HEK293 (cell line): Measurements from ENCODE around the gene SLC30A7.

Source experiments
- GLIS1 ChIP-seq: fragments of 450-650 bp; formaldehyde crosslinking; IDR thresholded peaks from 2 replicates; pipeline ENCODE4 v1.5.1; 2016; ENCODE audit warnings: missing biosample characterization, missing genetic modification characterization
- IKZF3 ChIP-seq: fragments of 450-650 bp; IDR thresholded peaks from 2 replicates; pipeline ENCODE4 v1.5.0; 2018; ENCODE audit warnings: missing biosample characterization, mild to moderate bottlenecking, missing genetic modification characterization, moderate library complexity
- KLF16 ChIP-seq: fragments of 450-650 bp; formaldehyde crosslinking; IDR thresholded peaks from 2 replicates; pipeline ENCODE4 v1.5.1; 2017; ENCODE audit warnings: missing biosample characterization, missing genetic modification characterization
- PRDM1 ChIP-seq: fragments of 450-650 bp; formaldehyde crosslinking; IDR thresholded peaks from 2 replicates; pipeline ENCODE4; 2016; ENCODE audit warnings: missing biosample characterization, missing genetic modification characterization
- SALL2 ChIP-seq: fragments of 450-650 bp; formaldehyde crosslinking; IDR thresholded peaks from 2 replicates; pipeline ENCODE4 v1.5.0; 2017; ENCODE audit warnings: missing biosample characterization, mild to moderate bottlenecking, missing genetic modification characterization, borderline replicate concordance
- SP2 ChIP-seq: fragments of 450-650 bp; formaldehyde crosslinking; IDR thresholded peaks from 2 replicates; pipeline ENCODE4 v1.5.1; 2016; ENCODE audit warnings: missing biosample characterization, missing genetic modification characterization
- SP7 ChIP-seq: fragments of 450-650 bp; formaldehyde crosslinking; IDR thresholded peaks from 2 replicates; pipeline ENCODE4 v1.5.1; 2016; ENCODE audit warnings: missing biosample characterization, missing genetic modification characterization
- ZBTB20 ChIP-seq: fragments of 450-650 bp; formaldehyde crosslinking; IDR thresholded peaks from 2 replicates; pipeline ENCODE4 v1.5.1; 2016; ENCODE audit warnings: missing biosample characterization, missing genetic modification characterization
- ZBTB21 ChIP-seq: fragments of 450-650 bp; formaldehyde crosslinking; IDR thresholded peaks from 2 replicates; pipeline ENCODE4 v1.5.1; 2017; ENCODE audit warnings: missing biosample characterization, missing genetic modification characterization
- ZEB2 ChIP-seq: fragments of 450-650 bp; formaldehyde crosslinking; IDR thresholded peaks from 2 replicates; pipeline ENCODE4 v1.5.1; 2016; ENCODE audit warnings: missing biosample characterization, missing genetic modification characterization
- ZFHX2 ChIP-seq: fragments of 450-650 bp; formaldehyde crosslinking; conservative IDR thresholded peaks from 2 replicates; pipeline ENCODE4 v1.5.1; 2016; ENCODE audit warnings: missing biosample characterization, missing genetic modification characterization
- ZFP41 ChIP-seq: fragments of 450-650 bp; formaldehyde crosslinking; IDR thresholded peaks from 2 replicates; pipeline ENCODE4 v1.5.1; 2016; ENCODE audit warnings: missing biosample characterization, missing genetic modification characterization, borderline replicate concordance
- ZFP69B ChIP-seq: fragments of 450-650 bp; formaldehyde crosslinking; IDR thresholded peaks from 2 replicates; pipeline ENCODE4 v1.5.1; 2016; ENCODE audit warnings: missing biosample characterization, missing genetic modification characterization
- ZNF112 ChIP-seq: fragments of 450-650 bp; formaldehyde crosslinking; IDR thresholded peaks from 2 replicates; pipeline ENCODE4 v1.5.0; 2017; ENCODE audit warnings: missing biosample characterization, missing genetic modification characterization
- ZNF132 ChIP-seq: fragments of 450-650 bp; formaldehyde crosslinking; IDR thresholded peaks from 2 replicates; pipeline ENCODE4 v1.5.1; 2017; ENCODE audit warnings: missing biosample characterization, missing genetic modification characterization, borderline replicate concordance
- ZNF157 ChIP-seq: fragments of 450-650 bp; formaldehyde crosslinking; IDR thresholded peaks from 2 replicates; pipeline ENCODE4 v1.5.1; 2016; ENCODE audit warnings: missing biosample characterization, missing genetic modification characterization
- ZNF202 ChIP-seq: fragments of 450-650 bp; formaldehyde crosslinking; IDR thresholded peaks from 2 replicates; pipeline ENCODE4 v1.5.1; 2016; ENCODE audit warnings: missing biosample characterization, missing genetic modification characterization, borderline replicate concordance
- ZNF214 ChIP-seq: fragments of 450-650 bp; formaldehyde crosslinking; IDR thresholded peaks from 2 replicates; pipeline ENCODE4 v1.5.1; 2017; ENCODE audit warnings: missing biosample characterization, mild to moderate bottlenecking, missing genetic modification characterization, borderline replicate concordance
- ZNF266 ChIP-seq: fragments of 450-650 bp; formaldehyde crosslinking; IDR thresholded peaks from 2 replicates; pipeline ENCODE4 v1.5.1; 2016; ENCODE audit warnings: missing biosample characterization, missing genetic modification characterization, low read depth
- ZNF324 ChIP-seq: fragments of 450-650 bp; formaldehyde crosslinking; IDR thresholded peaks from 2 replicates; pipeline ENCODE4 v1.5.1; 2016; ENCODE audit warnings: missing biosample characterization, missing genetic modification characterization
- ZNF335 ChIP-seq: fragments of 450-650 bp; formaldehyde crosslinking; conservative IDR thresholded peaks from 2 replicates; pipeline ENCODE4 v1.5.1; 2016; ENCODE audit warnings: missing biosample characterization, missing genetic modification characterization
- ZNF341 ChIP-seq: fragments of 450-650 bp; formaldehyde crosslinking; IDR thresholded peaks from 2 replicates; pipeline ENCODE4; 2016; ENCODE audit warnings: low read depth, missing biosample characterization, missing genetic modification characterization
- ZNF426 ChIP-seq: fragments of 450-650 bp; formaldehyde crosslinking; IDR thresholded peaks from 2 replicates; pipeline ENCODE4 v1.5.1; 2017; ENCODE audit warnings: missing biosample characterization, missing genetic modification characterization, mild to moderate bottlenecking, inconsistent platforms, moderate library complexity
- ZNF433 ChIP-seq: fragments of 450-650 bp; formaldehyde crosslinking; IDR thresholded peaks from 2 replicates; pipeline ENCODE4 v1.5.1; 2016; ENCODE audit warnings: missing biosample characterization, missing genetic modification characterization, low read depth
- ZNF473 ChIP-seq: fragments of 450-650 bp; formaldehyde crosslinking; IDR thresholded peaks from 2 replicates; pipeline ENCODE4 v1.5.1; 2017; ENCODE audit warnings: missing biosample characterization, missing genetic modification characterization
- ZNF670 ChIP-seq: fragments of 450-650 bp; formaldehyde crosslinking; IDR thresholded peaks from 2 replicates; pipeline ENCODE4 v1.5.1; 2016; ENCODE audit warnings: missing biosample characterization, missing genetic modification characterization, low read depth
- ZNF776 ChIP-seq: fragments of 450-650 bp; formaldehyde crosslinking; IDR thresholded peaks from 2 replicates; pipeline ENCODE4 v1.5.0; 2017; ENCODE audit warnings: missing biosample characterization, missing genetic modification characterization, borderline replicate concordance
- ZNF791 ChIP-seq: fragments of 450-650 bp; formaldehyde crosslinking; IDR thresholded peaks from 2 replicates; pipeline ENCODE4 v1.5.1; 2016; ENCODE audit warnings: missing biosample characterization, missing genetic modification characterization
- TF ChIP-seq, protein P1 (sequence below): fragments of 450-650 bp; formaldehyde crosslinking; optimal IDR thresholded peaks from 2 replicates; pipeline ENCODE3; 2016; ENCODE audit warnings: missing biosample characterization, mild to moderate bottlenecking, missing genetic modification characterization
- TF ChIP-seq, protein P2 (sequence below): fragments of 450-650 bp; formaldehyde crosslinking; IDR thresholded peaks from 2 replicates; pipeline ENCODE4 v1.5.1; 2017; ENCODE audit warnings: missing biosample characterization, missing genetic modification characterization
- TF ChIP-seq, protein P3 (sequence below): fragments of 450-650 bp; formaldehyde crosslinking; IDR thresholded peaks from 2 replicates; pipeline ENCODE4 v1.5.1; 2016; ENCODE audit warnings: missing biosample characterization, missing genetic modification characterization, borderline replicate concordance
- TF ChIP-seq, protein P4 (sequence below): fragments of 450-650 bp; formaldehyde crosslinking; IDR thresholded peaks from 2 replicates; pipeline ENCODE4 v1.5.1; 2017; ENCODE audit warnings: missing biosample characterization, mild to moderate bottlenecking, missing genetic modification characterization, moderate library complexity

The SLC30A7 gene

DNA sequence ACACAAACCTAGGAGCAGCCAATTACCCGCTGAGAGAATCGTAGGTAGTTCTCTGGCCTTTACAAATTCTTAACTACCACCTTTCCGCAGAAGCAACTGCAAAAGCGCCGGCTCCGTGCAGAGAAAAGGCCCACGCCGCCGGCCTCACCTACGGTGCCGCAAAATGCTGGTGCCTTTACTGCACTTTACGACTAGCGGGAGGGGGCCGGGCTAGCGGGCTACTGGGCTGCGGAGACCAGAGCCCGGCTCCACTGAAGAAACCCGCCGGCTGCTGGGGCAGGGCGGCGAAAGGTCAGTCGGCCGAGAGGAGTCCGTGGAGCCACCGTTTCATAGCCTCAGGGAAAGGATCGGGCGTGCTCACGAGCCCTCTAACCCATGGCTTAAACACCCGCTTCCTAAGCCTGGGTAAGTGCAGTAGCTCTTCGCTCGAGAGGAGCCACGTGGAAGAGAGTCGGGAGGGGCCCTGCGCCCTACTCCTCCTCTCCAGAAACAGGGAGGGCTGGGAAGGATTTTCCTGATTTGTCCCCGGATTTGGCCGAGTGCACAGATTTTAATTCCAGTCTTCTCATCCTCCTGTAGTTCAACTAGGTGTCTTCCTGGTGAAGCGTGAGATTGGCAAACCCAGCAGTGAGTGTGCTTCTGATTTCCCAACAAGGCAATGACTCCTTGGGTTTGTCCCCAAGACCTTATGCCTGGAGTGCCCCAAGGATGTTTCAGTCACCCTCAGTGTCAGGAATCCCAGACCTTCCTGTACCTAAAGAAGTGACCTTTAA is 130.0 kb downstream of the SLC30A7 start, which contains the start of gene DPH5 (continued):
- TF ChIP-seq, protein P1, sequence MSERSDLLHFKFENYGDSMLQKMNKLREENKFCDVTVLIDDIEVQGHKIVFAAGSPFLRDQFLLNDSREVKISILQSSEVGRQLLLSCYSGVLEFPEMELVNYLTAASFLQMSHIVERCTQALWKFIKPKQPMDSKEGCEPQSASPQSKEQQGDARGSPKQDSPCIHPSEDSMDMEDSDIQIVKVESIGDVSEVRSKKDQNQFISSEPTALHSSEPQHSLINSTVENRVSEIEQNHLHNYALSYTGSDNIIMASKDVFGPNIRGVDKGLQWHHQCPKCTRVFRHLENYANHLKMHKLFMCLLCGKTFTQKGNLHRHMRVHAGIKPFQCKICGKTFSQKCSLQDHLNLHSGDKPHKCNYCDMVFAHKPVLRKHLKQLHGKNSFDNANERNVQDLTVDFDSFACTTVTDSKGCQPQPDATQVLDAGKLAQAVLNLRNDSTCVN (tag by site-specific recombination), result peak; percentile 23
- TF ChIP-seq, protein P2, sequence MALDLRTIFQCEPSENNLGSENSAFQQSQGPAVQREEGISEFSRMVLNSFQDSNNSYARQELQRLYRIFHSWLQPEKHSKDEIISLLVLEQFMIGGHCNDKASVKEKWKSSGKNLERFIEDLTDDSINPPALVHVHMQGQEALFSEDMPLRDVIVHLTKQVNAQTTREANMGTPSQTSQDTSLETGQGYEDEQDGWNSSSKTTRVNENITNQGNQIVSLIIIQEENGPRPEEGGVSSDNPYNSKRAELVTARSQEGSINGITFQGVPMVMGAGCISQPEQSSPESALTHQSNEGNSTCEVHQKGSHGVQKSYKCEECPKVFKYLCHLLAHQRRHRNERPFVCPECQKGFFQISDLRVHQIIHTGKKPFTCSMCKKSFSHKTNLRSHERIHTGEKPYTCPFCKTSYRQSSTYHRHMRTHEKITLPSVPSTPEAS (tag by site-specific recombination), result no peak
- TF ChIP-seq SALL2 (tag by site-specific recombination) (no peak), ZBTB20 (tag by site-specific recombination) (peak; percentile 91), ZNF433 (tag by site-specific recombination) (no peak), SP7 (peak; percentile 84), ZFHX2 (tag by site-specific recombination) (0 out of 2 replicates have a peak, but pooled peaks have one; percentile 38), ZNF266 (tag by site-specific recombination) (no peak), ZNF776 (no peak), PRDM1 (no peak), ZEB2 (tag by site-specific recombination) (peak; percentile 57), ZNF341 (tag by site-specific recombination) (peak; percentile 58), ZNF335 (tag by site-specific recombination) (peak; percentile 78), ZNF214 (no peak), ZNF426 (tag by site-specific recombination) (no peak), ZNF157 (tag by site-specific recombination) (no peak), ZNF202 (no peak), KLF16 (tag by site-specific recombination) (peak; percentile 70; the same call in 1 of the 2 replicates), GLIS1 (no peak), ZBTB21 (tag by site-specific recombination) (no peak), ZNF791 (tag by site-specific recombination) (no peak), ZNF132 (tag by site-specific recombination) (no peak), SP2 (no peak), IKZF3 (peak; percentile 85), ZFP69B (tag by site-specific recombination) (peak; percentile 82), ZNF324 (tag by site-specific recombination) (no peak; the same call in 1 of the 2 replicates), ZNF112 (tag by site-specific recombination) (no peak), ZNF670 (tag by site-specific recombination) (no peak), ZNF473 (tag by site-specific recombination) (no peak), ZFP41 (tag by site-specific recombination) (no peak)
- TF ChIP-seq, protein P3, sequence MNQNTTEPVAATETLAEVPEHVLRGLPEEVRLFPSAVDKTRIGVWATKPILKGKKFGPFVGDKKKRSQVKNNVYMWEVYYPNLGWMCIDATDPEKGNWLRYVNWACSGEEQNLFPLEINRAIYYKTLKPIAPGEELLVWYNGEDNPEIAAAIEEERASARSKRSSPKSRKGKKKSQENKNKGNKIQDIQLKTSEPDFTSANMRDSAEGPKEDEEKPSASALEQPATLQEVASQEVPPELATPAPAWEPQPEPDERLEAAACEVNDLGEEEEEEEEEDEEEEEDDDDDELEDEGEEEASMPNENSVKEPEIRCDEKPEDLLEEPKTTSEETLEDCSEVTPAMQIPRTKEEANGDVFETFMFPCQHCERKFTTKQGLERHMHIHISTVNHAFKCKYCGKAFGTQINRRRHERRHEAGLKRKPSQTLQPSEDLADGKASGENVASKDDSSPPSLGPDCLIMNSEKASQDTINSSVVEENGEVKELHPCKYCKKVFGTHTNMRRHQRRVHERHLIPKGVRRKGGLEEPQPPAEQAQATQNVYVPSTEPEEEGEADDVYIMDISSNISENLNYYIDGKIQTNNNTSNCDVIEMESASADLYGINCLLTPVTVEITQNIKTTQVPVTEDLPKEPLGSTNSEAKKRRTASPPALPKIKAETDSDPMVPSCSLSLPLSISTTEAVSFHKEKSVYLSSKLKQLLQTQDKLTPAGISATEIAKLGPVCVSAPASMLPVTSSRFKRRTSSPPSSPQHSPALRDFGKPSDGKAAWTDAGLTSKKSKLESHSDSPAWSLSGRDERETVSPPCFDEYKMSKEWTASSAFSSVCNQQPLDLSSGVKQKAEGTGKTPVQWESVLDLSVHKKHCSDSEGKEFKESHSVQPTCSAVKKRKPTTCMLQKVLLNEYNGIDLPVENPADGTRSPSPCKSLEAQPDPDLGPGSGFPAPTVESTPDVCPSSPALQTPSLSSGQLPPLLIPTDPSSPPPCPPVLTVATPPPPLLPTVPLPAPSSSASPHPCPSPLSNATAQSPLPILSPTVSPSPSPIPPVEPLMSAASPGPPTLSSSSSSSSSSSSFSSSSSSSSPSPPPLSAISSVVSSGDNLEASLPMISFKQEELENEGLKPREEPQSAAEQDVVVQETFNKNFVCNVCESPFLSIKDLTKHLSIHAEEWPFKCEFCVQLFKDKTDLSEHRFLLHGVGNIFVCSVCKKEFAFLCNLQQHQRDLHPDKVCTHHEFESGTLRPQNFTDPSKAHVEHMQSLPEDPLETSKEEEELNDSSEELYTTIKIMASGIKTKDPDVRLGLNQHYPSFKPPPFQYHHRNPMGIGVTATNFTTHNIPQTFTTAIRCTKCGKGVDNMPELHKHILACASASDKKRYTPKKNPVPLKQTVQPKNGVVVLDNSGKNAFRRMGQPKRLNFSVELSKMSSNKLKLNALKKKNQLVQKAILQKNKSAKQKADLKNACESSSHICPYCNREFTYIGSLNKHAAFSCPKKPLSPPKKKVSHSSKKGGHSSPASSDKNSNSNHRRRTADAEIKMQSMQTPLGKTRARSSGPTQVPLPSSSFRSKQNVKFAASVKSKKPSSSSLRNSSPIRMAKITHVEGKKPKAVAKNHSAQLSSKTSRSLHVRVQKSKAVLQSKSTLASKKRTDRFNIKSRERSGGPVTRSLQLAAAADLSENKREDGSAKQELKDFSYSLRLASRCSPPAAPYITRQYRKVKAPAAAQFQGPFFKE (tag by site-specific recombination), result no peak
- TF ChIP-seq, protein P4, sequence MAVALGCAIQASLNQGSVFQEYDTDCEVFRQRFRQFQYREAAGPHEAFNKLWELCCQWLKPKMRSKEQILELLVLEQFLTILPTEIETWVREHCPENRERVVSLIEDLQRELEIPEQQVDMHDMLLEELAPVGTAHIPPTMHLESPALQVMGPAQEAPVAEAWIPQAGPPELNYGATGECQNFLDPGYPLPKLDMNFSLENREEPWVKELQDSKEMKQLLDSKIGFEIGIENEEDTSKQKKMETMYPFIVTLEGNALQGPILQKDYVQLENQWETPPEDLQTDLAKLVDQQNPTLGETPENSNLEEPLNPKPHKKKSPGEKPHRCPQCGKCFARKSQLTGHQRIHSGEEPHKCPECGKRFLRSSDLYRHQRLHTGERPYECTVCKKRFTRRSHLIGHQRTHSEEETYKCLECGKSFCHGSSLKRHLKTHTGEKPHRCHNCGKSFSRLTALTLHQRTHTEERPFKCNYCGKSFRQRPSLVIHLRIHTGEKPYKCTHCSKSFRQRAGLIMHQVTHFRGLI (tag by site-specific recombination), result peak; percentile 29; the same call in 1 of the 2 replicates
